ENCODE data around the gene MYH2. TPM values are rescaled to one million over a fixed set of nuclear protein-coding genes. Genes with fewer than 3 reads are reported as not detected.

The MYH2 gene
- total RNA-seq (2022; extraction: Qiagen RNA extraction) = not detected in 5 replicates

GRCh38 chr17:10549096-10549842, at the start of gene MYH2:
Gene MYH2 (minus strand): TSS chr17:10549658. CDS start chr17:10547920, 1,738 bp downstream.

DNA sequence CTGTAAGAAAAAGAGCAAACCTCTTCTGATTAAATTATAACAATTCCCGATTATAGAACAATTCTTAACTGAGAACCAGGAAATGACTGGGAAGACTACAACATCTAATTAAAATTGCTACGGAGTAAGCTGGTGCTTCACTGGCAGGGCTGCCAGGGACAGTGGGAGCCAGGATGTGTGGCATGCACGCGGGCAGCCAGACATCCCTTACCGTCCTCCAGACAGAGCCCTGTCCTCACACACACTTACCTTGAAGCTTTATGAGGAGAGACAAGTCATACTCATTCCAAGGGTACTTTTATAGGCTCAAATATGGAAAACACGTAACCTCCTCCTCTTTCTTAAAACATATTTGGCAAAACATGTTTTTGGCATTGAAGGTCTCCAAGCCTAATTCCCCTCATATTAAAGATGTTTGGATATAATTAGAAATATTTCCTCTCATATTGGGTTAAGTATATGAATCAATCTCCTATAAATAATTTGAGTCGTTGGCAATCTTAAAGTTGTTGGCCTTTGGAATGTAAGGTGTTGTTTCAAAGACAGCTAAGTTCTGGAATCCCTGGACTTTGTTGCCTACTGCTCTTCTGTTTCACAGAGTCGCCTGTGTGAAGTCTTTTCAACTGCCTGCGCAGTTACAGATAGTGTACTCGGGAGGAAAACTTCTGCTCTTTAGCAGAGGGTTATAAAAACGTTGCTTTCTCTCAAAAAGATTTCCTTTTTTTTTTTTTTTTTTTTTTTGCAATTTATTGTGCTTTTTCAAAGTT, 31.0 kb downstream of the MYH2 start, which contains the start of gene MYH1:
Gene MYH1 (minus strand): TSS at position 272 of the 767 bp plus-strand sequence. CDS start 1,900 bp downstream, outside the sequence.

Other genes starting within 250 kb of the MYH2 start
- gene MYH13, start 176.7 kb downstream of the MYH2 start, total RNA-seq (2022; extraction: Qiagen RNA extraction) = not detected in 5 replicates
- gene MYH8, start 127.7 kb downstream of the MYH2 start, total RNA-seq (2022; extraction: Qiagen RNA extraction) = not detected in 5 replicates
- gene MYH4, start 80.1 kb downstream of the MYH2 start, total RNA-seq (2022; extraction: Qiagen RNA extraction) = not detected in 5 replicates
- not detected in 5 replicates for gene MYH1, start 31.1 kb downstream of the MYH2 start, total RNA-seq (2022; extraction: Qiagen RNA extraction)
- 0.72 to 1.6 TPM (median 0.74 TPM) in 5 replicates for gene MYH3, start 107.7 kb upstream of the MYH2 start, total RNA-seq (2022; extraction: Qiagen RNA extraction)
- gene SCO1, start 147.9 kb upstream of the MYH2 start, total RNA-seq (2022; extraction: Qiagen RNA extraction) = 46.8 to 60.0 TPM (median 59.4 TPM) in 5 replicates
- gene ADPRM, start 147.9 kb upstream of the MYH2 start, total RNA-seq (2022; extraction: Qiagen RNA extraction) = 6.6 to 9.2 TPM (median 8.7 TPM) in 5 replicates
- 1.6 to 4.9 TPM (median 3.5 TPM) in 5 replicates for gene TMEM220, start 180.4 kb upstream of the MYH2 start, total RNA-seq (2022; extraction: Qiagen RNA extraction)

Data from A549 treated with Mapracorat at 1 μM for 4 hours (cell line).